GM12878 (cell line): ENCODE measurements around the gene ZNF512B. TPM values are rescaled to one million over a fixed set of nuclear protein-coding genes. Genes with fewer than 3 reads are reported as not detected.
A peak's percentile ranks its signal among the peaks of the same experiment; 100 is the strongest.

ENCODE experiments used
- ATAC-seq: fragments of 200-7000 bp; cut with Tn5 transposase; 3 replicates; pipeline ENCODE4 v1.9.1; 2020; ENCODE audit warnings: mild to moderate bottlenecking, moderate library complexity
- BruUV-seq: library from RNA; stranded (reverse); fragments of 400-500 nt; replicated peaks from 2 replicates; lab custom pipeline; 2021; lab: Mats Ljungman, UMichigan
- CTCF ChIA-PET: fragments of 300-600 bp; sonication (Branson Sonifier 250); formaldehyde crosslinking; extraction: SDS; loops from one replicate; lab custom pipeline; 2021; ENCODE audit warnings: inconsistent platforms; lab: Yijun Ruan, JAX
- POLR2A ChIA-PET: fragments of 350-600 bp; formaldehyde crosslinking; extraction: SDS; loops from one replicate; lab custom pipeline; 2021; ENCODE audit warnings: inconsistent platforms; lab: Charles Lee
- RAD21 ChIA-PET: fragments of 300-600 bp; sonication (Branson Sonifier 250); formaldehyde crosslinking; loops from one replicate; lab custom pipeline; 2023; ENCODE audit warnings: antibody characterized with exemption; ENCODE audit not compliant: unreplicated experiment; lab: Charles Lee
- SMC1A ChIA-PET: fragments of 300-600 bp; sonication (Branson Sonifier 250); formaldehyde crosslinking; loops from one replicate; lab custom pipeline; 2023; ENCODE audit not compliant: unreplicated experiment, uncharacterized antibody; lab: Charles Lee
- DNase-seq: peaks from one replicate; pipeline ENCODE4 v3.0.0-alpha.2; 2011; ENCODE audit warnings: low read depth, low spot score
- FAIRE-seq: peaks from 3 replicates; lab custom pipeline; 2011; peaks lifted over from hg19 to GRCh38; lab: Jason Lieb, UNC
- H2AFZ ChIP-seq: 2 replicates; pipeline ENCODE4 v1.6.0; 2011; ENCODE audit warnings: low read depth, low read length, control low read depth; ENCODE audit not compliant: control insufficient read depth
- H3K27ac ChIP-seq: 2 replicates; pipeline ENCODE4 v1.5.1; 2011; ENCODE audit warnings: control low read depth; ENCODE audit not compliant: control insufficient read depth, insufficient read depth
- H3K27me3 ChIP-seq, 2 experiments: replicated peaks in 1 of 2; 2 replicates each; pipeline versions ENCODE4 v1.6.0 to v1.6.1; 2011; ENCODE audit warnings: low read length in 1 of 2; ENCODE audit not compliant: control insufficient read depth in 2 of 2, insufficient read depth in 2 of 2
- H3K36me3 ChIP-seq, 2 experiments: 2 replicates each; pipeline ENCODE4 v1.5.1; 2011; ENCODE audit warnings: low read length in 1 of 2; ENCODE audit not compliant: control insufficient read depth in 2 of 2, insufficient read depth in 2 of 2
- H3K4me1 ChIP-seq: 2 replicates; pipeline ENCODE4 v1.6.1; 2011; ENCODE audit warnings: mild to moderate bottlenecking, low read length, moderate library complexity, mixed read lengths; ENCODE audit not compliant: control insufficient read depth, insufficient read depth
- H3K4me2 ChIP-seq: 2 replicates; pipeline ENCODE4 v1.6.0; 2011; ENCODE audit warnings: control low read depth; ENCODE audit not compliant: control insufficient read depth, insufficient read depth
- H3K4me3 ChIP-seq: fragments of 200-600 bp; sonication (generic); 2 replicates; pipeline ENCODE4 v1.5.1; 2016
- H3K79me2 ChIP-seq: 2 replicates; pipeline ENCODE4 v1.6.0; 2011; ENCODE audit warnings: low read length; ENCODE audit not compliant: control insufficient read depth, insufficient read depth
- H3K9ac ChIP-seq: 2 replicates; pipeline ENCODE4 v1.8.0; 2011; ENCODE audit warnings: low read length, control low read depth, mixed read lengths; ENCODE audit not compliant: control insufficient read depth, insufficient read depth
- H3K9me3 ChIP-seq: replicated peaks from 3 replicates; pipeline ENCODE4 v1.5.1; 2011; ENCODE audit warnings: mild to moderate bottlenecking, low read length; ENCODE audit not compliant: control insufficient read depth, insufficient read depth
- H4K20me1 ChIP-seq: 2 replicates; pipeline ENCODE4 v1.6.0; 2011; ENCODE audit not compliant: control insufficient read depth, insufficient read depth
- DPF2 ChIP-seq: fragments of 450-650 bp; IDR thresholded peaks from 2 replicates; pipeline ENCODE4 v1.6.1; 2017; ENCODE audit warnings: mild to moderate bottlenecking
- E2F8 ChIP-seq: fragments of 450-650 bp; IDR thresholded peaks from 2 replicates; pipeline ENCODE4 v1.6.1; 2018; ENCODE audit warnings: mild to moderate bottlenecking, low read depth, moderate library complexity; ENCODE audit not compliant: partially characterized antibody
- GATAD2B ChIP-seq: fragments of 450-650 bp; conservative IDR thresholded peaks from 2 replicates; pipeline ENCODE4 v1.6.1; 2017; ENCODE audit warnings: low read depth, mild to moderate bottlenecking, moderate library complexity
- NFYB ChIP-seq: IDR thresholded peaks from 2 replicates; pipeline ENCODE4 v1.6.1; 2011; ENCODE audit warnings: low read depth, mild to moderate bottlenecking, low read length, improper control_type of control experiment, moderate library complexity; ENCODE audit not compliant: insufficient read depth
- NRF1 ChIP-seq: conservative IDR thresholded peaks from 2 replicates; pipeline ENCODE4 v1.6.1; 2011; ENCODE audit warnings: mild to moderate bottlenecking, low read depth, low read length, improper control_type of control experiment
- POLR2AphosphoS5 ChIP-seq: IDR thresholded peaks from 2 replicates; pipeline ENCODE4 v1.6.1; 2011; ENCODE audit warnings: mild to moderate bottlenecking, low read length, inconsistent platforms
- POU2F2 ChIP-seq: IDR thresholded peaks from 3 replicates; pipeline ENCODE4 v1.6.1; 2011; ENCODE audit warnings: low read depth, mild to moderate bottlenecking, low read length, borderline replicate concordance
- RAD21 ChIP-seq: IDR thresholded peaks from 2 replicates; pipeline ENCODE4 v1.6.1; 2011; ENCODE audit warnings: mild to moderate bottlenecking, low read depth, low read length, moderate library complexity; ENCODE audit not compliant: insufficient read depth
- RB1 ChIP-seq: fragments of 450-650 bp; formaldehyde crosslinking; IDR thresholded peaks from 2 replicates; pipeline ENCODE4 v1.6.1; 2017; ENCODE audit warnings: mild to moderate bottlenecking, borderline replicate concordance
- RBBP5 ChIP-seq: fragments of 200-600 bp; sonication (generic); conservative IDR thresholded peaks from 2 replicates; pipeline ENCODE4 v1.6.1; 2016
- SKIL ChIP-seq: fragments of 450-650 bp; IDR thresholded peaks from 2 replicates; pipeline ENCODE4 v1.6.1; 2017; ENCODE audit warnings: mild to moderate bottlenecking, low read depth, inconsistent platforms; ENCODE audit not compliant: poor library complexity, severe bottlenecking
- YBX1 ChIP-seq: fragments of 450-650 bp; IDR thresholded peaks from 2 replicates; pipeline ENCODE4 v1.6.1; 2016; ENCODE audit warnings: antibody characterized with exemption
- YY1 ChIP-seq: IDR thresholded peaks from 2 replicates; pipeline ENCODE4 v1.6.1; 2011; ENCODE audit warnings: low read depth, mild to moderate bottlenecking, low read length
- ZNF622 ChIP-seq: fragments of 450-650 bp; IDR thresholded peaks from 2 replicates; pipeline ENCODE4 v1.6.1; 2017; ENCODE audit warnings: mild to moderate bottlenecking, inconsistent platforms
- WGBS: methylation state at CpG from one replicate; pipeline ENCODE4 v1.1.6; 2016; ENCODE audit warnings: low lambda C conversion rate; ENCODE audit not compliant: insufficient replicate concordance, insufficient coverage; ENCODE audit errors: missing lambda C conversion rate; 5-methylcytosine and 5-hydroxymethylcytosine counted together
- in situ Hi-C: fragments of 300-500 bp; cut with MboI; formaldehyde crosslinking; loops from 9 replicates; pipeline ENCODE4 v1.14.3; 2018; ENCODE audit warnings: mixed read lengths
- intact Hi-C: fragments of 100-400 bp; cut with micrococcal nuclease; formaldehyde crosslinking; loops from one replicate; pipeline ENCODE4 v1.14.2; 2022; ENCODE audit not compliant: unreplicated experiment
- polyA plus RNA-seq, 11 experiments: library from polyadenylated mRNA; depleted of rRNA in 4 of 11; unstranded in 6 of 11; stranded (reverse) in 5 of 11; fragments of >200 nt; fragmentation: Nextera tagmentation in 4 of 11; fragmentation: Illumina TruSeq in 1 of 11; extraction: Ambion mirVana in 4 of 11; extraction: Trizol in 1 of 11; gene quantifications; 1 replicate in 1 of 11; 2 replicates in 10 of 11; pipeline versions ENCODE4 v1.2.1 to v1.2.3, GENCODE V29; 2011 to 2016; ENCODE audit warnings: inconsistent platforms in 2 of 11, missing spikeins in 2 of 11, low read depth in 1 of 11
- total RNA-seq, 4 experiments: library from RNA; depleted of rRNA in 3 of 4; stranded (reverse); fragments of >200 nt in 3 of 4; fragmentation: Illumina TruSeq in 1 of 4; extraction: Trizol in 1 of 4; gene quantifications; 2 replicates each; pipeline versions ENCODE4 v1.2.1 to v1.2.3, GENCODE V29; 2013 to 2021
- TF ChIP-seq, protein P1 (sequence below): fragments of 450-650 bp; conservative IDR thresholded peaks from 2 replicates; pipeline ENCODE4 v1.6.1; 2017; ENCODE audit warnings: mild to moderate bottlenecking, moderate library complexity

ZNF512B gene
- total and polyA plus RNA-seq, 10 of the 15 experiments (the other 5 are each of a cell fraction or from before 2014, with no cell fraction given) = 0.06 to 23.9 (median 4.0) TPM

- FAIRE-seq (peak; percentile 86), ATAC-seq (peak; percentile 64), DNase-seq (peak; percentile 72)
- peaks cover 64% of the 10 kb centered on the region for H3K79me2 ChIP-seq
- peak within 1 kb of the TSS; percentile 68 for H3K9ac ChIP-seq
- no peaks in the 10 kb centered on the region for H4K20me1 ChIP-seq
- TSS peak; percentile 70 for BruUV-seq
- CTCF ChIA-PET = interaction anchor here (0.8 to 3.2 kb wide), 16 partner anchors 23 to 441 kb away, joined by 3 to 67 read pairs (median 5); partner anchors contain the start of genes C20orf204, HELZ2, OPRL1 and RGS19
- POLR2A ChIA-PET = interaction anchor here (0.6 to 4.1 kb wide), 9 partner anchors 23 to 928 kb away, joined by 3 to 63 read pairs (median 4); partner anchors contain the start of genes C20orf204, OPRL1 and RGS19
- SMC1A ChIA-PET = interaction anchor here (0.6 to 4.1 kb wide), 13 partner anchors 23 to 442 kb away, joined by 3 to 52 read pairs (median 4); partner anchors contain the start of genes C20orf204, PTK6 and UCKL1
- in situ Hi-C loops (no loop called here), intact Hi-C loops (loop anchor here (1.0 to 5.0 kb wide), 2 partner anchors 59 to 78 kb away; no protein-coding TSS in a partner anchor)
- H3K9me3 ChIP-seq = no peaks in the 10 kb centered on the region
- peak within 1 kb of the TSS; percentile 24; the same call in 1 of the 2 replicates for H2AFZ ChIP-seq
- 2% methylated on average over 42 of the region's 52 CpGs for WGBS
- H3K4me2 ChIP-seq = peak within 1 kb of the TSS; percentile 93
- no peaks in the 10 kb centered on the region for H3K27me3 ChIP-seq
- RAD21 ChIA-PET = interaction anchor here (1.0 to 4.4 kb wide), 12 partner anchors 23 to 442 kb away, joined by 3 to 92 read pairs (median 6); partner anchors contain the start of genes ARFRP1, C20orf204, PTK6 and UCKL1
- peaks cover 23% of the 10 kb centered on the region for H3K4me1 ChIP-seq
- peak within 1 kb of the TSS; percentile 96 for H3K4me3 ChIP-seq
- H3K36me3 ChIP-seq = peaks cover 11 to 12% of the 10 kb centered on the region in 2 experiments
- H3K27ac ChIP-seq = peak within 1 kb of the TSS; percentile 92
- TF ChIP-seq YBX1 (no peak), POLR2AphosphoS5 (peak; percentile 80), GATAD2B (peak; percentile 61; the same call in 1 of the 2 replicates), DPF2 (peak; percentile 63), NRF1 (no peak), NFYB (0 out of 2 replicates have a peak, but pooled peaks have one; percentile 5), ZNF622 (no peak), RB1 (no peak), RAD21 (no peak), RBBP5 (no peak), SKIL (peak; percentile 22), E2F8 (no peak), YY1 (peak; percentile 37; the same call in 1 of the 2 replicates), POU2F2 (peak; percentile 48; the same call in 2 of the 3 replicates)
- TF ChIP-seq, protein P1, sequence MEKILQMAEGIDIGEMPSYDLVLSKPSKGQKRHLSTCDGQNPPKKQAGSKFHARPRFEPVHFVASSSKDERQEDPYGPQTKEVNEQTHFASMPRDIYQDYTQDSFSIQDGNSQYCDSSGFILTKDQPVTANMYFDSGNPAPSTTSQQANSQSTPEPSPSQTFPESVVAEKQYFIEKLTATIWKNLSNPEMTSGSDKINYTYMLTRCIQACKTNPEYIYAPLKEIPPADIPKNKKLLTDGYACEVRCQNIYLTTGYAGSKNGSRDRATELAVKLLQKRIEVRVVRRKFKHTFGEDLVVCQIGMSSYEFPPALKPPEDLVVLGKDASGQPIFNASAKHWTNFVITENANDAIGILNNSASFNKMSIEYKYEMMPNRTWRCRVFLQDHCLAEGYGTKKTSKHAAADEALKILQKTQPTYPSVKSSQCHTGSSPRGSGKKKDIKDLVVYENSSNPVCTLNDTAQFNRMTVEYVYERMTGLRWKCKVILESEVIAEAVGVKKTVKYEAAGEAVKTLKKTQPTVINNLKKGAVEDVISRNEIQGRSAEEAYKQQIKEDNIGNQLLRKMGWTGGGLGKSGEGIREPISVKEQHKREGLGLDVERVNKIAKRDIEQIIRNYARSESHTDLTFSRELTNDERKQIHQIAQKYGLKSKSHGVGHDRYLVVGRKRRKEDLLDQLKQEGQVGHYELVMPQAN = peak; percentile 49
Measured at GRCh38 chr20:63979557-63980316, 10.0 kb upstream of the ZNF512B start, which contains the start of gene SAMD10. Gene SAMD10 (minus strand): TSS chr20:63979642. CDS start chr20:63979467, 175 bp downstream.
